ENCODE results near the gene TRIM66.

Gene TRIM66

GRCh38 chr11:8719721-8720120 lies 37.3 kb upstream of the TRIM66 start:
- H3K27ac Mint-ChIP-seq = no peak overlapping the region
- no peaks in the 10 kb centered on the region for H3K9me3 Mint-ChIP-seq
- H3K36me3 Mint-ChIP-seq (ENCODE audit: low read depth) = no peaks in the 10 kb centered on the region
- H3K27me3 Mint-ChIP-seq = peaks cover 17% of the 10 kb centered on the region
- no peak overlapping the region for H3K4me3 Mint-ChIP-seq
- DNase-seq = no peak
- H3K4me1 Mint-ChIP-seq (ENCODE audit: low read depth) = peaks cover 6% of the 10 kb centered on the region

GRCh38 chr11:8719211-8719649 lies 36.8 kb upstream of the TRIM66 start:
- Mint-ChIP-seq H3K27me3 (peaks cover 17% of the 10 kb centered on the region), H3K27ac (no peak overlapping the region), H3K9me3 (no peaks in the 10 kb centered on the region), H3K36me3 (ENCODE audit: low read depth) (no peaks in the 10 kb centered on the region), H3K4me1 (ENCODE audit: low read depth) (peaks cover 6% of the 10 kb centered on the region), H3K4me3 (no peak overlapping the region)
- DNase-seq = no peak

GRCh38 chr11:8717876-8718753 lies 35.6 kb upstream of the TRIM66 start:
- Mint-ChIP-seq H3K9me3 (no peaks in the 10 kb centered on the region), H3K36me3 (ENCODE audit: low read depth) (no peaks in the 10 kb centered on the region), H3K4me1 (ENCODE audit: low read depth) (peaks cover 6% of the 10 kb centered on the region), H3K4me3 (no peak overlapping the region), H3K27ac (no peak overlapping the region), H3K27me3 (peaks cover 17% of the 10 kb centered on the region)
- no peak for DNase-seq

- Mint-ChIP-seq H3K27me3 (peaks cover 17% of the 10 kb centered on the region), H3K4me1 (ENCODE audit: low read depth) (peaks cover 6% of the 10 kb centered on the region), H3K27ac (no peak overlapping the region), H3K9me3 (no peaks in the 10 kb centered on the region), H3K36me3 (ENCODE audit: low read depth) (no peaks in the 10 kb centered on the region), H3K4me3 (no peak overlapping the region)
- no peak for DNase-seq
These were observed 35.0 kb upstream of the TRIM66 start for GRCh38 chr11:8717544-8717875.

GRCh38 chr11:8715501-8715900 lies 33.0 kb upstream of the TRIM66 start:
- Mint-ChIP-seq H3K27ac (no peak overlapping the region), H3K4me3 (no peak overlapping the region), H3K36me3 (ENCODE audit: low read depth) (no peaks in the 10 kb centered on the region), H3K27me3 (peaks cover 8% of the 10 kb centered on the region), H3K9me3 (no peaks in the 10 kb centered on the region), H3K4me1 (ENCODE audit: low read depth) (peaks cover 6% of the 10 kb centered on the region)
- DNase-seq = no peak

GRCh38 chr11:8714622-8715225 lies 32.3 kb upstream of the TRIM66 start:
- H3K27me3 Mint-ChIP-seq = peaks cover 6% of the 10 kb centered on the region
- H3K9me3 Mint-ChIP-seq = no peaks in the 10 kb centered on the region
- H3K36me3 Mint-ChIP-seq (ENCODE audit: low read depth) = no peaks in the 10 kb centered on the region
- DNase-seq = no peak
- peaks cover 6% of the 10 kb centered on the region for H3K4me1 Mint-ChIP-seq (ENCODE audit: low read depth)
- H3K27ac Mint-ChIP-seq = no peak overlapping the region
- H3K4me3 Mint-ChIP-seq = no peak overlapping the region

GRCh38 chr11:8713760-8714454 lies 31.4 kb upstream of the TRIM66 start:
- DNase-seq = no peak
- H3K27me3 Mint-ChIP-seq = peaks cover 6% of the 10 kb centered on the region
- no peak overlapping the region for H3K4me3 Mint-ChIP-seq
- H3K27ac Mint-ChIP-seq = no peak overlapping the region
- peaks cover 6% of the 10 kb centered on the region for H3K4me1 Mint-ChIP-seq (ENCODE audit: low read depth)
- H3K36me3 Mint-ChIP-seq (ENCODE audit: low read depth) = no peaks in the 10 kb centered on the region
- no peaks in the 10 kb centered on the region for H3K9me3 Mint-ChIP-seq

GRCh38 chr11:8712506-8712905 lies 30.0 kb upstream of the TRIM66 start:
- H3K4me1 Mint-ChIP-seq (ENCODE audit: low read depth) = peaks cover 3% of the 10 kb centered on the region
- no peaks in the 10 kb centered on the region for H3K36me3 Mint-ChIP-seq (ENCODE audit: low read depth)
- no peak overlapping the region for H3K27ac Mint-ChIP-seq
- no peak for DNase-seq
- no peak overlapping the region for H3K4me3 Mint-ChIP-seq
- H3K27me3 Mint-ChIP-seq = no peaks in the 10 kb centered on the region
- no peaks in the 10 kb centered on the region for H3K9me3 Mint-ChIP-seq

GRCh38 chr11:8711895-8712442 lies 29.5 kb upstream of the TRIM66 start:
- Mint-ChIP-seq H3K36me3 (ENCODE audit: low read depth) (no peaks in the 10 kb centered on the region), H3K4me3 (no peak overlapping the region), H3K9me3 (no peaks in the 10 kb centered on the region), H3K27me3 (no peaks in the 10 kb centered on the region), H3K27ac (no peak overlapping the region), H3K4me1 (ENCODE audit: low read depth) (no peaks in the 10 kb centered on the region)
- DNase-seq = no peak

- Mint-ChIP-seq H3K4me1 (ENCODE audit: low read depth) (no peaks in the 10 kb centered on the region), H3K9me3 (no peaks in the 10 kb centered on the region), H3K36me3 (ENCODE audit: low read depth) (no peaks in the 10 kb centered on the region), H3K27me3 (no peaks in the 10 kb centered on the region), H3K4me3 (no peak overlapping the region), H3K27ac (no peak overlapping the region)
- no peak for DNase-seq
These were observed 27.3 kb upstream of the TRIM66 start for GRCh38 chr11:8709777-8710176.

- no peaks in the 10 kb centered on the region for H3K9me3 Mint-ChIP-seq
- no peaks in the 10 kb centered on the region for H3K36me3 Mint-ChIP-seq (ENCODE audit: low read depth)
- H3K27ac Mint-ChIP-seq = no peak overlapping the region
- no peaks in the 10 kb centered on the region for H3K27me3 Mint-ChIP-seq
- no peak for DNase-seq
- no peaks in the 10 kb centered on the region for H3K4me1 Mint-ChIP-seq (ENCODE audit: low read depth)
- H3K4me3 Mint-ChIP-seq = no peak overlapping the region
These were observed 26.7 kb upstream of the TRIM66 start for GRCh38 chr11:8709002-8709672.

- Mint-ChIP-seq H3K4me1 (ENCODE audit: low read depth) (no peaks in the 10 kb centered on the region), H3K9me3 (no peaks in the 10 kb centered on the region), H3K27ac (no peak overlapping the region), H3K27me3 (no peaks in the 10 kb centered on the region), H3K4me3 (no peak overlapping the region), H3K36me3 (ENCODE audit: low read depth) (no peaks in the 10 kb centered on the region)
- DNase-seq = no peak
These were observed 25.2 kb upstream of the TRIM66 start for GRCh38 chr11:8707541-8708191.

GRCh38 chr11:8706673-8707432 lies 24.4 kb upstream of the TRIM66 start:
- Mint-ChIP-seq H3K9me3 (no peaks in the 10 kb centered on the region), H3K4me1 (ENCODE audit: low read depth) (no peaks in the 10 kb centered on the region), H3K36me3 (ENCODE audit: low read depth) (no peaks in the 10 kb centered on the region), H3K4me3 (no peak overlapping the region), H3K27me3 (no peaks in the 10 kb centered on the region), H3K27ac (no peak overlapping the region)
- no peak for DNase-seq
